Measurements from ENCODE around the gene TTC7B.
"Not testable (repeated sequence)": the region's sequence is repeated elsewhere in the genome, so short reads cannot be mapped to it uniquely, and the experiment has no call there.

TTC7B gene

DNA sequence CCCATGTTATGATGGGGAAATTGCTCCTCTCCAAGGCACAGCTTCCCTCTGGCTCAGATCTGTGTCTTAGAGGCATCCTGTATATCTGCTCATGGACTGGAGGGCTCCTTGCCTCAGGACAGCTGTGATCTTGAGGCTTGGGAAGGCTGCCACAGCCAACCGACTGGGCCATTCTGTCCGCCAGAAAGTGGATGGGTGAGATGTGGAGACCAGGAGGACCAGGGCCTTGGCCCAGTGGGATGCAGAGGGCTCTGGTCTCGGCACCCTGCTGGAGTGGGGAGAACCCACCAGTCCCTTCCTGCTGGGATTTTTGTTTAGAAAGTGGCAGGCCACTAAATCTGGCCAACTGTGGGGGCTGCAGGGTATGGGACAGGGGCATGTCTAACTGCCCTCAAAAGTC lies 270.8 kb downstream of the TTC7B start:
- DNase-seq (ENCODE audit: low spot score) = no peak

DNA sequence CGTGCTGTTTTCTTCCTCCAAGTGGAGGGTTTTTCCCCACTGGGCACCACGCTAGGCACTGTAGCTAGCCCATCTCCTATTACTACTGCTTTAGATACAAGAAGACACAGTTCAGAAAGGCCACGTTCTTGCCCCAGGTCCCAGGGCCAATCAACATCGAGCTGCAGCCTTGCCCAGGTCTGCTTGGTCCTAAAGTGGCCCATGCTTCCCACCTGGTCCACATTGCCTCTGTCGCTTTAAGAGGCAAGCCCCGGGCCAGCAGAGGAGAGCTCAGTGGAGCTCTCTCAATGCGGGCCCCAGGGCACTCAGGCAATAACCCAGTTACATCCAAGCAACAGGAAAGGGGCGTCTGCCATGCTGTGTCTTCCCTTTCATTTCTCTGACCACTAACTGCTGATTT lies 271.3 kb downstream of the TTC7B start:
- no peak for DNase-seq (ENCODE audit: low spot score)

- DNase-seq (ENCODE audit: low spot score) = no peak
These were observed 271.7 kb downstream of the TTC7B start for GRCh38 chr14:90544566-90544965.

DNA sequence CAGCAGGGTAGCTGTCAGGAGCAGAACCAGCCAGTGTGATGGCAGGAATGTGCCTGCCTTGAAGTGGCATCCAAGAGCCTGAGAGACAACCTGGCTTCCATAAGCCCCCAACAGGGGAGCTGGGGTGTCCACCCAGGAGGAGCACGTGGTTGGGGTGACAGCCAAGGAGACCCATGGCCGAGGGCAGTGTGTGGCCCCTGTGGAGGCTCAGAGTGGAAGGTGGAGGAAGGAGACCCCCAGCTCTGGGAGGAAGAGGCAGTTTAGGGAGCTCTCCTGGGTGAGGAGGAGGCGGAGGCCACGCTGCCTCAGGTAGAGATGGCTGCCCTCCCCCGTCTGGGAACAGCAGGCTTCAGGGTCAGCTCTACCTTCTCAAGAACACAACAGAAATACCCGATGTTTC lies 272.4 kb downstream of the TTC7B start:
- no peak for DNase-seq (ENCODE audit: low spot score)

DNA sequence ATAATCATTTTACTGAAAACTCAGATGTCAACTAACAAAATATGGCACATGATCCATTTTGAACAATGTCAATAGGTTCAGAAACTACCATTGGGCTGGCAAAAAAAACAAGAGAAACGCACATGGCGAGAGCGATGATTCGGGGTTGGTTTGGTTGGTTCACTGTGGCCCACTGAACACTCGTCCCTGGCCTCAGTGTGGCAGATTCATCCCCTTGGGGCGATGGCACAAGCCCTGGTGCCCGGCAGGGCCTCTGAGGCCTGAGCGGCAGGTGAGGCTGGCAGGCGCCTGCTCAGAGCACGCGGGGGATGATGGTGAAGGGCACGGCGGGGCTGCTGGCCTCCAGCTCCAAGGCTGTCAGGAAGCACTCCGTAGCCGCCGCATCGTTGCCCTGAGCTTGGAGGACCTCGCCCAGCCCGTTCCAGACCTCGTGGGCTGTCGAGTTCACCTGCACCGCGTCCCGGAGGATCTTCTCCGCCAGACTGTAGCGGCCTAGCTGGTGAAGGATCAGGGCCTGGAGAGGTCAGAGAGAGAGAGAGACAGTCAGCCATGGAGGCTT lies 275.1 kb downstream of the TTC7B start:
- no peak for DNase-seq (ENCODE audit: low spot score)

DNA sequence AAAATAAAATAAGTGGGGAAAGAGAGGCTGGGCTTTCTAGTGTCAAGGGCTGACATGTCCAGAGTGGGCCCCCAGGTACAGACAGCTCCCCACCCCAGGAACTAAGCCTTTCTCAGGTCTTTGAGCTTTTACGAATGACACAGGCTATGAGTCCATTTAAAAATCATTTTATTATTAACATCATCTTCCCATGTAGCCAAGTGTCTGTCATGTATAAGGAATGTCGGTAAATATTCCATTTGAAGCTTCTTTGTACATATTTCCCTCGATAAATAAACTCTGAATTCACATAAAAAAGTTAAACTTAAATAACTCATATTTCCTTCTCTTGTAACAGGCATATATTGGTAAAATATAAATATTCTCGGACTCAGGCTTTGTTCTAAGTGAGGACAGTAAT lies 275.8 kb downstream of the TTC7B start:
- DNase-seq (ENCODE audit: low spot score) = no peak

DNA sequence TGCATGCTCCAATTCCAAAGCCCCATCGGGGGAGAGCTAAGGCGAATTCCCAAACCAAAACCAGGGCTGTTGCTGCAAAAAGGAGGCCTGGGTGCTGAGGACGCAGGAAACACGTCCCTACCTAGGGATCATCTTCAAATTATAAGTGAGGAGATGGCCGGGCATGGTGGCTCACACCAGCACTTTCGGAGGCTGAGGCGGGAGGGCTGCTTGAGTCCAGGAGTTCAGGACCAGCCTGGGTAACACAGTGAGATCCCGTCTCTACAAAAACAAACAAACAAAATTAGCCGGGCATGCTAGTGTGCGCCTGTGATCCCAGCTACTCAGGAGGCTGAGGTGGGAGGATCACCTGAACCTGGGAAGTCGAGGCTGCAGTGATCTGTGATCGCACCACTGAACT lies 276.2 kb downstream of the TTC7B start:
- no peak for DNase-seq (ENCODE audit: low spot score)

DNA sequence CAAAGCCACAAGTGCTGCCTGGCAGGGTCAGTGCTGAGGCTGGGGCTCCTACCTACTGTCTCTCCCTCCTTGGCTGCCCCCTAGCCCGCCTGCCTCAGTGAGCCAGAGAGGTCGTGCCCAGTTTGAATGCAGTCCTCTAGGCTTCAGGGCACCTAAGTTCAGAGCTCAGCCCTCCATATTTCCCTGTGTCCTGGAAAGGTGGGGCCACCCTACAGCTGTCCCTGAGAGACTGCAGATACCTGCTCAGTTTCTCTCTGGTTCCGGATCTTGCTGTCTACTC lies 276.8 kb downstream of the TTC7B start:
- no peak for DNase-seq (ENCODE audit: low spot score)

DNA sequence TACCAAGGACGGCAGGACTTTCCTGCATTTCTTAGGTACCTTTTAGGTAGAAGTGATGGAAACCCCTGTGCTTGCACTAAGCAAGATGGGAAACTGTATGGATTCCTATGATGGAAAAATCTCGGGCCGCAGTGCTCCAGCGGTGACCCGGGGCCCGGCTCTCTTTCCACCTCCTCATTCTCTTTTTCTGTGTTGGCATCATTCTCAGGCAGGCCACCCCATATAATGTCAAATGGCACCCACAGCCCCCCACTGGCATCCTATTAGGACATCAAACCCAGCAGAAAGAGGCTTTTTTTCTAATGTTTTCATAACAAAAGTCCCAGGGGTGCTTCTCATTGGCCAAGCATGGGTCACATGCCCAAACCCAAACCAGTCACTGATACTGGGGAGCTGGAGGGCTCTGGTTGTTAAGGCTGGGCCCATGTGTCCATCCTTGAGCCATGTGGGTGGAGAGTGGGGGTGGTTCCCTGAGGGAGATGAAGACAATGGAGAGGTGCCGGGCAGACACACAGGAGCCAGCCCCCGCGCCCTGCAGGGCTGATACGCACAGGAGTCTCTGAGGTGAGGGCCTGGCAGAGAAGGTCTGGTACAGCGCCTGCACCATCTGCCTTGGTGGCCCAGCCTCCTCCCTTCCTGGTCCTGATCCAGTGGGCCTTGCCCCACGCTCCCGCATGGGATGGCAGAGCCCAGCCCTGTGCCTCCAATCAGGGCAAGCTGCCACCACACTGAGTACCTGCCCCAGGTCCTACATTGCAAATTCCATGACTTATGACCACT lies 277.3 kb downstream of the TTC7B start:
- DNase-seq (ENCODE audit: low spot score) = no peak

DNA sequence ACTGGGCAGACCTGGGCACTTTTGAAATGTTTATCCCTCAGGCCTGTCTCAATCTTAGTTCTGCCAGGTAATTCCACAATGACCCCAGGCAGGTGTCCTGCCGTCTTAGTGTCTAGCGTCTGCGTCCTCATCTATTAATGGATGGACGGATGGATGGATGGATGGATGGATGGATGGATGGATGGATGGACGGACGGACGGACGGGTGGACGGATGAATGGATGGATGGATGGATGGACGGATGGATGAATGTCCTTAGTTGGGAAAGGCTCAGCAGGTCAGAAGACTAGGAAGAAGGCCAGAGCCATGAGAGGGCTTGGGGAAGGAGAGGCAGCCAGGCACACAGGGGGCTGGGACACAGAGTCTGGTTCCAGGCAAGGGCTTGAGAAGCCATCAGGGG lies 278.1 kb downstream of the TTC7B start:
- no peak for DNase-seq (ENCODE audit: low spot score)

- DNase-seq (ENCODE audit: low spot score) = no peak
These were observed 279.6 kb downstream of the TTC7B start for GRCh38 chr14:90536511-90537191.

DNA sequence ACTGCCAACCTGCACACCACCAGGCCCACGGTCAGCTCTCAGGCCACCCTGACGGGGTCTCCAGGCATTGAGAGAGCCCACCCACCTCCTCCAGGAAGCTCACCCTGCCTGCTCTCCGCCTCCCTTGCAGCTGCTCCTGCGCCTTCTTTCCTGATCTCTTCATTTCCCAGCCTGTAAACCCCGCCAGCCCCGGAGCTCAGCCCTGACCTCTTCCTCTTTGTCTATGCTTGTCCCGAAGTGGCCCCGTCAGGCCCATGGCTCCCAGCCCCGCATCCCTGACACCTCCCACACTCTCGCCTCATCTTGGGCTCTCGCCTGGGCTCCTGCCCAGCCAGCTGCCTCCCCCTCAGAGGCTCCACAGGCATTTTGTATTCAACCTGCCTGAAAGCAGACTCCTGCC lies 280.1 kb downstream of the TTC7B start:
- no peak for DNase-seq (ENCODE audit: low spot score)

GRCh38 chr14:90535556-90536090 lies 280.6 kb downstream of the TTC7B start:
- DNase-seq (ENCODE audit: low spot score) = no peak

- no peak for DNase-seq (ENCODE audit: low spot score)
These were observed 281.2 kb downstream of the TTC7B start for GRCh38 chr14:90534838-90535555.

DNA sequence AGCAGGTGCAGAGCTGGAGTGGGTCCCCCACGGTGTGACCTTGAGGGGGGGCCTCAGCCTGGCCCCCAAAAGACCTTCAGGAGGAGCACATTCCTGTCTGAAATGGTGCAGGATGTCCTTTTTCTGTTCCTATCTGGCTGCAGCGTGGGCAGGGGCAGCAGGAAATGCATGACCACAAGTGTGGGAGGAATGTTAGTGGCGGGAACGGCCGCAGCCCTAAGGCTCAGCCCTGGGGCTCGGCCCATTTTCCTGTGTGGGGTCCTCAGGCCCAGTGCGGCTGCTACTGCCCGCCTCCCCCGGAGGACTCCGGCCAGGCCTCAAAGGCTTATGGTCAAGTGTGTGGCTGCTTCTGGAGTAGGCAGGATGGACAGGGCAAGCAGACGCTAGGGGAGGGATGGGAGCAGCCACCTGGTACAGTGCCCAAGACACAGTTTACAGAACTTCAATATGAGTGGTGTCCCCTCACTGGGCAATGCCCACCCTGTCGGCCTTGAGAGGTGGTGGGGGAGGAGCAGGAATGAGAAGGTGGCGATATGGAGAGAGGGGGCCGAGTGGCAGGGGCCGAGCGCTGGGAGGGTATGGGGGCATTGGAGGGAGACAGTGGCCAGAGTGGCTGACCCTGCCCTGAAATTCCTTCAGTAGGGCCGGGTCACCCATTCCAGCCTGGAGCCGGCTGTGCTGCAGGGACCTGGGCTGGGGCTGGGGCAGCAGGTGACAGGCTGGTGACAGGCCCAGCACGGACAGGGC lies 282.0 kb downstream of the TTC7B start:
- no peak for DNase-seq (ENCODE audit: low spot score)

DNA sequence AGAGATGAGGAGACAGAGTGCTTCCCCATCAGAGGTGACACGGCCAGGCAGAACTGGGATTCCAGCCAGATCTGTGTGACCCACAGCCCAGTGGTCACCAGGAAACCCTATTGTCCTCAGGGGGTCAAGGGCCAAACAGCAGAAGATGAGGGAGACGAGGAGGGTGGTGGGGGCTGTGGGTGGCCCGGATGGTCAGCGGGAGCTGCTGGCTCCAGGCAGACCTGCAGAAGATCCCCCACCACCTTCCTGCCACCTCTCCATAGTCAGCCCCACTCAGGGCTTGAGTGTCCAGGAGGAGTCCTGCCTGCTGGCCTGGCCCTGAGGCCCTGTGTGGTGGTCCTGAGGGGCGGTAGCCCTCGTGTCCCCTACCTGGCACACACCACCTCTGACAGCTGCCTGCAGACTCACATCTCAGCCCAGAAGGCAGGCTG lies 282.6 kb downstream of the TTC7B start:
- DNase-seq (ENCODE audit: low spot score) = no peak

DNA sequence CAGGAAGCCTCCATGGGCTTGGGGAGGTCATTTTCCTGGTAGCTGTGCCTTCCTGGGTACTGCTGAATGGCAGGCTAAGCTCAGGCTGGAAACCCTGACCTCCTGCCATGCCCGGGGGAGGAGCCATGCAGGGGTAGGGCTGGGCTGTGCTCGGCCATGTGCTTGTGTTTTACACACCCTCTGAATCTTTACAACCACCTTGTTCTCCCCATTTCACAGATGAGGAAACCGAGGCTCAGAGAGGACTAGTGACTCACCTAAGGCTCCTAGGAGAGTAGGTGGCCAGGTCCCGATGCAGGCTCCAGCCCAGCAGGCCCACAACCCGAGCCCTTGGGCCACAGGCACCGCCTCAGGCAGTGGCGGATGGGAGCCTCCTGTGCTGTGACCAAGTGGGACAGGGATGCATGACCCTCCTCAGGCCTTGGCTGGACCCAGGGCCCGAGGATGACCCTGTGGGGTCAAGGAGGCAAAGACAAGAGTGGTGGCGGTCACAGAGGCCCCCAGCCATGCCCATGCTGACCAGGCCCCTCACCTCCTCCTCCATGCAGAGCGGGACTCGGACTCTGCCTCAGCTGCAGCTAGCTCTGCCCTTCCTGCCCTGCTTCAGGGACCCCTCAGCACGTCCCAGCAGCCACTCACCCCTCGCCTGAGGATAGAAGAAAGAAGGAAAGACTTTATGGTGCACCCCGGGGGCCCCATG lies 283.3 kb downstream of the TTC7B start:
- DNase-seq (ENCODE audit: low spot score) = no peak

DNA sequence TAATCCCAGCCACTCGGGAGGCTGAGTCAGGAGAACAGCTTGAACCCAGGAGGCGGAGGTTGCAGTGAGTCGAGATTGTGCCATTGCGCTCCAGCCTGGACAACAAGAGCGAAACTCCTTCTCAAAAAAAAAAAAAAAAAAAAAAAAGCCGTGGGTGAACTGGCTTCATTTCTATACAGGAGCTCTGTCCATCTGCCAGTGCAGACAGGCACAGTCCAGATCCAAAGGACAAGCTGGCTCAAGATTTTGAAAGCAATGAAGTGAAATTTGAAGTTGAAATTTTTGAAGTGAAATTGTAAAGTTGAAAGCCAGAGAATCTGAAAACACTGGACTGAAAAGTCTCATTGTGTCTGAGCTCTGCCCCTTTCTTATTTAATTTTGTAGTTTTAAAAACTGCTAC lies 284.7 kb downstream of the TTC7B start:
- no peak for DNase-seq (ENCODE audit: low spot score)

GRCh38 chr14:90530523-90530922 lies 285.7 kb downstream of the TTC7B start:
- DNase-seq (ENCODE audit: low spot score) = no peak

DNA sequence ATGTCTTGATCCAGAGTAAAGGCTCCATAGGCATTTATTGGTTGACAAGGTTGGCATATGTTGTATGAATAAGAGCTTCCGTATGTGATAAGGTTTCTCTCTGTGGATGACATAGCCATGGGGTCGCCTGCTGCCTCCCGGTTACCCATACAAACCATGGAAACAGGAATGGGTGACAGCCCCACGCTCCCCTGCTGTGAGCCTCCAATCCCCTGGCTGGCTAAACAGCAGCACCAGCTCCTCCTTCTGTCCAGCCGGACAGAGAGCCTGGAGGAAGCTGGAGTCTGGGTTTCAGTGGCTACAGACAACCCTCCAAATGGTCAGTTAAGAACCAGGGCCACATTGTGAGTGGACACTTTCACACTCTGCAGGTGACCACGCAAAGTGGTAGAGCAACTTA lies 288.3 kb downstream of the TTC7B start:
- no peak for DNase-seq (ENCODE audit: low spot score)

GRCh38 chr14:90526536-90526935 lies 289.7 kb downstream of the TTC7B start:
- DNase-seq (ENCODE audit: low spot score) = not testable (repeated sequence)

Data from pons (tissue), 1 donor.